Measurements from ENCODE around the gene RNF223. TPM values are rescaled to one million over a fixed set of nuclear protein-coding genes. Genes with fewer than 3 reads are reported as not detected.

RNF223 gene
- total RNA-seq, 1 donor from 2014 or later = 0.65 TPM

DNA sequence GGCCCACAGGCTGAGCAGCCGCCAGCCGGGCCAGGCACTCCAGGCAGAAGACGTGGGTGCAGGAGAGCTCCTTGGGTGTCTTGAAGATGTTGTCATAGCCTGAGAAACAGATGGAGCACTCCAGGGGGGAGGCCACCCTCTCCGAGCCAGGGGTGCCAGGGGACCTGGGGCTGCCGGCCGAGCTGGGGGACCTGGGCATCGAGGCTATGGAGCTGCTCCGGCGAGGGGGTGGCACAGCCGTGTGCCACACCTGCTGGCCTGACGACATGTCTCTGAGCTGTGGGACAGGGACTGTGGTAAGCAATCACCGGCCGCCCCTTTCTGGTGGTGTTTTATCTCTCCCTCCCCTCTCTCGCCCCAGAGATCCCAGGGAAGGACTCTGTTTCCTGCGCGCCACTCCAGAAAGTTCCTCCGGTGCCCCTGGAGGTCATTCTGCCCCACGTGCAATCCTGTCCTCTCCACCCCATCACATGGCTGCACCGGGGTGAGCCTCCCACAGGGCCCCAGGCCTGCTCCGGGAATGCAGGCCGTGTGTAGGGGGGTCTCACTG, 1.7 kb downstream of the RNF223 start:
- H3K36me3 ChIP-seq = no peaks in the 10 kb centered on the region
- no peak for DNase-seq
- TF ChIP-seq, protein P1, sequence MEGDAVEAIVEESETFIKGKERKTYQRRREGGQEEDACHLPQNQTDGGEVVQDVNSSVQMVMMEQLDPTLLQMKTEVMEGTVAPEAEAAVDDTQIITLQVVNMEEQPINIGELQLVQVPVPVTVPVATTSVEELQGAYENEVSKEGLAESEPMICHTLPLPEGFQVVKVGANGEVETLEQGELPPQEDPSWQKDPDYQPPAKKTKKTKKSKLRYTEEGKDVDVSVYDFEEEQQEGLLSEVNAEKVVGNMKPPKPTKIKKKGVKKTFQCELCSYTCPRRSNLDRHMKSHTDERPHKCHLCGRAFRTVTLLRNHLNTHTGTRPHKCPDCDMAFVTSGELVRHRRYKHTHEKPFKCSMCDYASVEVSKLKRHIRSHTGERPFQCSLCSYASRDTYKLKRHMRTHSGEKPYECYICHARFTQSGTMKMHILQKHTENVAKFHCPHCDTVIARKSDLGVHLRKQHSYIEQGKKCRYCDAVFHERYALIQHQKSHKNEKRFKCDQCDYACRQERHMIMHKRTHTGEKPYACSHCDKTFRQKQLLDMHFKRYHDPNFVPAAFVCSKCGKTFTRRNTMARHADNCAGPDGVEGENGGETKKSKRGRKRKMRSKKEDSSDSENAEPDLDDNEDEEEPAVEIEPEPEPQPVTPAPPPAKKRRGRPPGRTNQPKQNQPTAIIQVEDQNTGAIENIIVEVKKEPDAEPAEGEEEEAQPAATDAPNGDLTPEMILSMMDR (IDR thresholded peaks at IDR 0.05) = no peak
- no peak overlapping the region for H3K27ac ChIP-seq
- peaks cover 44% of the 10 kb centered on the region for H3K27me3 ChIP-seq (ENCODE audit: low read depth)
- H3K4me1 ChIP-seq = peaks cover 13% of the 10 kb centered on the region
- no peak overlapping the region for H3K4me3 ChIP-seq
- no peaks in the 10 kb centered on the region for H3K9me3 ChIP-seq
- no peak for ATAC-seq
- intact Hi-C loops (cut with DNase I) = no loop called here

DNA sequence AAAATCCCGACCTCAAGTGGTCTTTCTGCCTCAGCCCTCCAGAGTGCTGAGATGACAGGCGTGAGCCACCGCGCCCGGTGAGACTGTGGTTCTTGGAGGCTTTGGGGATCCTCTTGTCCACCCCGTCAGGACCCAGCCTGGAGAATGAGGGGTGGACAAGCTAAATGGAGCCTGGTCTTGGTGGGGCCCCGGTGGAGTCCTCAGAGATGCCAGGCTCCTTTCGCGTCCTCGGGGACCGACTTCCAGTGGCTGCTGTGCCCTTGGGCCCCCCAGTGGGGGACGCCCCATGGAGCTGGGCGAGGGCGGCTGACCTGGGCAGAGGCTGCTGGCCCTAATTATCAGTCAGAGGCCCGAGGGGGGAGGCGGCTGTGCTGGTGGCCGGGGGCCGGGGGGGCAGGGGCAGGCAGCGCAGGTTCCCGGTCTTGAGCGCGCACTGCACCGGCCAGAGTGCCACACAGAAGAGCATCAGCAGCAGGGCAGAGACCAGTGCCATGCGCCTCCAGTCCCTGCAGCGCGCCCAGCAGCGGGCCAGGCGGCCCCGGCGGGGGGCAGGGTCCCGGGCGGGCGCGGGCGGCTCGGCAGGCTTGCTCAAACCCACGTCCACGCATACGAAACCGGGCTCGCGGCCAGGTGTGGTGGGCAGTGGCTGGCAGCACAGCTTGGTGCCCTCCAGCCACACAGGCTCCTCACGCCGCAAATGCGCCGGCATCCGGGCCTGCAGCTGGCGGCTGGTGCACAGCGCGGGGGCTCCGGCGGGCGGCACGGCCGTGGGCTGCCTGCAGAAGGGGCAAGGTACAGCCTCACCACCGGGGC, 2.4 kb downstream of the RNF223 start:
- no peak overlapping the region for H3K27ac ChIP-seq
- intact Hi-C loops (cut with DNase I) = no loop called here

DNA sequence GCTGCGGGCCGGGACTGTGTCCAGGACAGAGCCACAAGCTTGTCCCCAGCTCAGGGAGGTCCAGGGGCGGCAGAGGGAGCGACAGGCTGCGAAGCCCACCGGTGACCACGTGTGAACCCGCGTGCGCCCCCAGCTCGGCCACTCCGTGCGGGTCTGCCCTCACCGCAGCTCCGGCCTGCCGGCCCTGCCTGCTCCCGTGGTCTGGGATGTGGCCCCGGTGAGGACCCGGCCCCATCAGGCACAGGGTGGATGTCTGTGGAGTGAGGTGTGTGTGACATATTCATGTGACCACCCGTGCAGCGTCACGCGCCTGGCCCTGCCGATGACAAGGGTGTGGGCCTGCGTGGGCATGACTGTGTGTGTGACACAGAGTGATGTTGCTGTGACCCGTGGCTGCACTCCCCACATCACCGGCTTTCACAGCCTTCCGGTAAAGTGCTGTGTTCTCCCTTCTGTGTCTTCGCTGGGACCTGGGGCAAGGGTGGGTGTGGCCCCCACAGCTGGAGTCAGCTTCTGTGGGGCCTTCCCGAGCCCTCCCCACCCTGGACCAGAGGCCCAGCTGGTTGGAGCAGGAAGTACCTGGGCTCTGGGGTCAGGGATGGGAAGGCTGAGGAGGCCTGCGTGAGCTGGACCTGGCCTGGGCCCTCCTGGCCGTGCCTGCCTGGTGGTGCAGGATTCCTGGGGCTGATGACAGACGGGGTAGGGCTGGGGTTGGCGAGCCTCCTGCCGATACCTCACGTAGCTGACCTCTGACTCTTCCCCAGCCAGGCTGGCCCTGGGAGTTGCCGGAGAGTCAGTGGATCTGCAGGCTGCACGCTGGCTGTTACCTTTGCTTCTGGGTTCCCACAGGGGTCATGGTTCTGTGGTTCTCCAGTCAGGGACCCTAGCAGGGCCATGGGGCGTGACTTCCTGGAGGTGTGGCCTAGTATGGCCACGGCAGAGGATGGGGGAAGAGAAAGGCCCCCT, 4.1 kb downstream of the RNF223 start:
- Histone ChIP-seq H3K27me3 (ENCODE audit: low read depth) (peaks cover 46% of the 10 kb centered on the region), H3K27ac (no peak overlapping the region), H3K4me3 (peak overlapping the region; percentile 58), H3K4me1 (peaks cover 13% of the 10 kb centered on the region), H3K9me3 (no peaks in the 10 kb centered on the region), H3K36me3 (no peaks in the 10 kb centered on the region)
- TF ChIP-seq, protein P1 (IDR thresholded peaks at IDR 0.05) = no peak
- no peak for ATAC-seq
- intact Hi-C loops (cut with DNase I) = no loop called here
- no peak for DNase-seq

More for the DNA sequence above, 2.4 kb downstream of the RNF223 start:
- Histone ChIP-seq H3K4me1 (peaks cover 13% of the 10 kb centered on the region), H3K36me3 (no peaks in the 10 kb centered on the region), H3K27me3 (ENCODE audit: low read depth) (peaks cover 48% of the 10 kb centered on the region), H3K4me3 (no peak overlapping the region), H3K9me3 (no peaks in the 10 kb centered on the region)
- DNase-seq (no peak), ATAC-seq (no peak)
- TF ChIP-seq, protein P1 (IDR thresholded peaks at IDR 0.05) = no peak

DNA sequence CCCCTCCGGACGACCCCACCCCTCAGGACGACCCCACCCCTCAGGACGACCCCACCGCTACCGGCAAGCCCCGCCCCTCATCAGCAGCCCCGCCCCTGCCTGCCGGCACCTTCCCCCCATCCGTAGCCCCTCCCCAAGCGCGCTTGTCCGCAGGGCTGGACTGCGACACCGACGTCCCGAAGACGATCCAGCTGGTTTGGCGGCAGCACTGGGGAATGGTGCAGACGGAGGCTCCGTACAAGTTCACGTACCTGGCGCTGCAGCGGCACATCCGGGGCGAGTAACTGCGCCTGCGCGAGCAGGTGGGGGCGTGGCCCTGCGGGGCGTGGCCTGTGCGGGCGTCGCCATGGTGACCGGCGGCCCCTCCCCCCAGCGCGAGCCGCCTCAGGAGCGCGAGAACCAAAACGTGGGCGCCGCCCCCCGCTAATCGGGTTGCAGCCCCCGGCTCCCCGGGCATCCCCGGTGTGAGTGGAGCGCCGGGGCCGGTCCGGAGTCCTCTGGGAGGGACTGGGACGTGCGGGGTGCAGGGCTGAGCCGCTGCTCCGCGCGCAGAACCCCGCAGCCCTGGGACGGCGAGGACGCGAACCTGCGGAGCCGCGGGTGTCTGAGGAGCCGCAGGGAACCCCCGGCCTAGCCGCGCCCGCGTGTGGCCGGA, 4.9 kb downstream of the RNF223 start:
- peak; percentile 82 for DNase-seq
- Histone ChIP-seq H3K4me1 (peaks cover 14% of the 10 kb centered on the region), H3K27me3 (ENCODE audit: low read depth) (peaks cover 45% of the 10 kb centered on the region), H3K9me3 (no peaks in the 10 kb centered on the region), H3K27ac (no peak overlapping the region), H3K4me3 (peak overlapping the region; percentile 58), H3K36me3 (no peaks in the 10 kb centered on the region)
- TF ChIP-seq, protein P1 (IDR thresholded peaks at IDR 0.05) = no peak
- intact Hi-C loops (cut with DNase I) = no loop called here
- peak; percentile 80 to 82 for ATAC-seq
